ENCODE measurements around the gene GSX1. TPM values are rescaled to one million over a fixed set of nuclear protein-coding genes. Genes with fewer than 3 reads are reported as not detected.

The GSX1 gene
- total RNA-seq, 1 donor from 2014 or later: not detected

DNA sequence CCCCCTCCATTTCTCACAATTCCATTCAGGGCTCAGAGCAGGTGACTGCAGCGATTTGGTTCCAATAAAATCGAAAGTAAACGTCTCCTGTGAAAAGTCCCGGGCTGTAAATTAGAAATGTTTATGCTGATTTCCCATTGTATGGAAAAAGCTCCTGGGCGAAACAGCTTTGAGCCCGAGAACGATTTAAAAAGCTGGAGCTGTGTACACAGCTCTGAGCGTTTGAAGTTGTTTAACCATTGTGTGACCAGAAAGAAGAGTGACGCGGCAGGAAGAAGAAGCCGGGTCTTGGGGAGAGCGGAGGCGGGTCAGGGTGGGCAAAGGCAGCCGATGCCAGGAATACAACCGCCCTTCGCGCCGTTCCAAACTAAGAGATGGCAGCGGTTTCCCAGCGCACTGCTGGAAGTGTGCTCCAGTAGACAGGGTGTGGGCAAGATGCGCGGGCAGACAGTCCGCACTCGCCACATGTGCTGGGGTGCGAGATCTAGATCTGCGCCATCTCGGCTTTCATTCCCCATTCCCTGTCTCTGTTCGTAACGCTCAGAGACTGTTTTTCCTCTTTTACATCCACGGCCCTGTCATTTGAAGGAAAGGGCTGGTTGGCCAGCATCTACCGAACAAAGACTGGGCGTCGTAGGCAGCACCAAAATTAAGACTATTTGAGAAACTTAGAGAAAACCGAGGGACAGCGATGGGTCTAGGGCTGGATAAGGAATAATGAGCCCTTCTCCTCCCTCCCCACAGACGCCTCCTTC lies 960 bp upstream of the GSX1 start:
- intact Hi-C loops (cut with DNase I): no loop called here

GRCh38 chr13:27791901-27792392 lies 336 bp upstream of the GSX1 start:
- H3K36me3 ChIP-seq: no peaks in the 10 kb centered on the region
- TF ChIP-seq, protein P1, sequence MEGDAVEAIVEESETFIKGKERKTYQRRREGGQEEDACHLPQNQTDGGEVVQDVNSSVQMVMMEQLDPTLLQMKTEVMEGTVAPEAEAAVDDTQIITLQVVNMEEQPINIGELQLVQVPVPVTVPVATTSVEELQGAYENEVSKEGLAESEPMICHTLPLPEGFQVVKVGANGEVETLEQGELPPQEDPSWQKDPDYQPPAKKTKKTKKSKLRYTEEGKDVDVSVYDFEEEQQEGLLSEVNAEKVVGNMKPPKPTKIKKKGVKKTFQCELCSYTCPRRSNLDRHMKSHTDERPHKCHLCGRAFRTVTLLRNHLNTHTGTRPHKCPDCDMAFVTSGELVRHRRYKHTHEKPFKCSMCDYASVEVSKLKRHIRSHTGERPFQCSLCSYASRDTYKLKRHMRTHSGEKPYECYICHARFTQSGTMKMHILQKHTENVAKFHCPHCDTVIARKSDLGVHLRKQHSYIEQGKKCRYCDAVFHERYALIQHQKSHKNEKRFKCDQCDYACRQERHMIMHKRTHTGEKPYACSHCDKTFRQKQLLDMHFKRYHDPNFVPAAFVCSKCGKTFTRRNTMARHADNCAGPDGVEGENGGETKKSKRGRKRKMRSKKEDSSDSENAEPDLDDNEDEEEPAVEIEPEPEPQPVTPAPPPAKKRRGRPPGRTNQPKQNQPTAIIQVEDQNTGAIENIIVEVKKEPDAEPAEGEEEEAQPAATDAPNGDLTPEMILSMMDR (IDR thresholded peaks at IDR 0.05): no peak
- ATAC-seq (no peak), DNase-seq (no peak)
- intact Hi-C loops (cut with DNase I): no loop called here
- H3K9me3 ChIP-seq: no peaks in the 10 kb centered on the region
- no peak overlapping the region for H3K4me3 ChIP-seq
- peaks cover 24% of the 10 kb centered on the region for H3K4me1 ChIP-seq
- no peak overlapping the region for H3K27ac ChIP-seq
- peaks cover 90% of the 10 kb centered on the region for H3K27me3 ChIP-seq

More for the DNA sequence above, 960 bp upstream of the GSX1 start:
- Histone ChIP-seq H3K9me3 (no peaks in the 10 kb centered on the region), H3K4me3 (peak overlapping the region; percentile 42), H3K27ac (no peak overlapping the region), H3K36me3 (no peaks in the 10 kb centered on the region), H3K4me1 (peaks cover 24% of the 10 kb centered on the region), H3K27me3 (peaks cover 84% of the 10 kb centered on the region)
- no peak for ATAC-seq
- no peak for DNase-seq
- TF ChIP-seq, protein P1 (IDR thresholded peaks at IDR 0.05): no peak

- no peak for ATAC-seq
- intact Hi-C loops (cut with DNase I): no loop called here
Measured at GRCh38 chr13:27793507-27794367, 1.5 kb downstream of the GSX1 start.

DNA sequence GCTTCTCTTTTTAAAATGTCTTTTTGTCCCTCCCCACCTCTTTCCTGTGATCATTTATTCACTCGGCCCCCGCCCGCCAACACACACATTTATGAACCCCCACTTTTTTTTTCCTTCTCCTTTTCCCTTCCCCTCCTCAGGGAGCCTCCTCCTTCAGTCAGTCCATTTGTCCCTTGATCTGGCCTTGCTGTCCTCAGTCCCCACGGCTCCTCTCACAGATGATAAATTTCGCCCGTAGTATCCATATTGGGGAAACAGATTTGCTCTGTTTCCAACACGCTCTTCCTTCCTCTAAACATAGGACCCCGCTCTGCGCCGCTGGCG lies 2.0 kb downstream of the GSX1 start:
- TF ChIP-seq, protein P1 (IDR thresholded peaks at IDR 0.05): no peak
- intact Hi-C loops (cut with DNase I): no loop called here
- DNase-seq (no peak), ATAC-seq (no peak)
- Histone ChIP-seq H3K27me3 (peaks cover 98% of the 10 kb centered on the region), H3K27ac (no peak overlapping the region), H3K9me3 (no peaks in the 10 kb centered on the region), H3K4me3 (no peak overlapping the region), H3K4me1 (peaks cover 24% of the 10 kb centered on the region), H3K36me3 (no peaks in the 10 kb centered on the region)

More at GRCh38 chr13:27793507-27794367, 1.5 kb downstream of the GSX1 start:
- Histone ChIP-seq H3K27me3 (peaks cover 98% of the 10 kb centered on the region), H3K4me3 (no peak overlapping the region), H3K27ac (no peak overlapping the region), H3K9me3 (no peaks in the 10 kb centered on the region), H3K4me1 (peaks cover 24% of the 10 kb centered on the region), H3K36me3 (no peaks in the 10 kb centered on the region)
- TF ChIP-seq, protein P1 (IDR thresholded peaks at IDR 0.05): no peak
- DNase-seq: no peak

DNA sequence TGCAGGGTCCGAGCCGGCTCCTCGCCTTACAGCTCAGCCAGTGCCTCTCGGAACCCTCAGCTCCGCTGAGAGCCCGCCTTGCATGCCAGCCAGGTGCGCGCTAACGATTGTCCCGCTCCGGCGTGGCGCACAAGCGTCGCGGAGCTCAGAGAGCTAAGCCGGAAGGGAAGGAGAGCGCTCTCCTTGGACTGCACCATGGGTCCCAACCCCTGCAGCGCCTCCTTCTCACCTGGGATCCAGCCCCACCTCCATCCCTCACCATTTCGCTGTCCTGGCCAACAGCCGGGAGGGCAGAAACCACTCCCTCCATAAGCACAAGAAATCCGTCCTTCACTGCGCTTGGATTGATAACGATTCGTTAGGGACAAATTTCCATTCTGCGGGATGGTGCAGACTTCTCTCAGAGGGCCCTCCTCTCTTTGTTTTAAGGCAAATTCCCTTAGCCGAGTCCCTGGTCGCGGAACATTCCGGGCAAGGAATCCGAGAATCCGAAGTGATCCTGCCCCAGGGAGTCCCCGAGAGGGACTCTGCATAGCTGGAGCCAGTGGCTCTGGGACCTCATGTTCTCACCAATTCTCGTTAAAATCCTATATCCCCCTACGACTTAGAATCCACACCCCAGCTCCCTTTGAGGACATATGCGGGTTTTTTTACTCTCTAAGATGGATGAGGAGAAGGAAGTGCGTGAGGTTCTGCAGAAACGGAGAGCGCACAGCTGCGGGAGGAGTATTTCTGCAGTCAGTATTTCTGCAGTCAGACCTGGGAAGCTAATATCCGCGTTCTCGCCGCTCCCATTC lies 2.8 kb downstream of the GSX1 start:
- Histone ChIP-seq H3K27me3 (peaks cover 98% of the 10 kb centered on the region), H3K4me1 (peaks cover 16% of the 10 kb centered on the region), H3K36me3 (no peaks in the 10 kb centered on the region), H3K27ac (no peak overlapping the region), H3K9me3 (no peaks in the 10 kb centered on the region), H3K4me3 (no peak overlapping the region)
- intact Hi-C loops (cut with DNase I): no loop called here
- DNase-seq (no peak), ATAC-seq (no peak)
- TF ChIP-seq, protein P1 (IDR thresholded peaks at IDR 0.05): no peak
